Glutamatergic neuron (in vitro differentiated cells): ENCODE results near the gene ZNF526. TPM values are rescaled to one million over a fixed set of nuclear protein-coding genes. Genes with fewer than 3 reads are reported as not detected.
A peak's percentile ranks its signal among the peaks of the same experiment; 100 is the strongest.

Experiments used
- DNase-seq: peaks from one replicate; pipeline ENCODE4 v3.0.0; 2022
- H3K27ac Mint-ChIP-seq: one replicate; pipeline ENCODE4 v1.8.0; 2020; ENCODE audit warnings: mild to moderate bottlenecking, mixed read lengths, inconsistent platforms; ENCODE audit not compliant: unreplicated experiment
- H3K27me3 Mint-ChIP-seq: one replicate; pipeline ENCODE4 v1.8.0; 2020; ENCODE audit warnings: mild to moderate bottlenecking, moderate library complexity, mixed read lengths, inconsistent platforms; ENCODE audit not compliant: unreplicated experiment
- H3K36me3 Mint-ChIP-seq: one replicate; pipeline ENCODE4 v1.8.0; 2020; ENCODE audit warnings: mild to moderate bottlenecking, mixed read lengths, inconsistent platforms; ENCODE audit not compliant: unreplicated experiment
- H3K4me1 Mint-ChIP-seq: one replicate; pipeline ENCODE4 v1.8.0; 2020; ENCODE audit warnings: mild to moderate bottlenecking, low read depth, mixed read lengths, inconsistent platforms; ENCODE audit not compliant: unreplicated experiment
- H3K4me3 Mint-ChIP-seq: one replicate; pipeline ENCODE4 v1.8.0; 2020; ENCODE audit warnings: mild to moderate bottlenecking, mixed read lengths, inconsistent platforms; ENCODE audit not compliant: unreplicated experiment
- H3K9me3 Mint-ChIP-seq: one replicate; pipeline ENCODE4 v1.8.0; 2020; ENCODE audit warnings: mild to moderate bottlenecking, moderate library complexity, mixed read lengths, inconsistent platforms; ENCODE audit not compliant: unreplicated experiment
- long read RNA-seq: library from polyadenylated mRNA; unstranded; transcript quantifications from one replicate; pipeline ENCODE4 v2.0.0, GENCODE V29; 2020; ENCODE audit not compliant: unreplicated experiment
- total RNA-seq: library from RNA; stranded (reverse); fragmentation: NEBNext Ultra II Directional; extraction: Animal tissue kit (Norgen Biotek cat#: 25700); gene quantifications from one replicate; pipeline ENCODE4 v1.2.1, GENCODE V29; 2021; ENCODE audit not compliant: unreplicated experiment
- TF ChIP-seq, protein P1 (sequence below): fragments of 200-600 bp; sonication (generic); IDR thresholded peaks from one replicate; pipeline ENCODE4 v1.5.0; 2021; ENCODE audit not compliant: partially characterized antibody, unreplicated experiment

Gene ZNF526, protein sequence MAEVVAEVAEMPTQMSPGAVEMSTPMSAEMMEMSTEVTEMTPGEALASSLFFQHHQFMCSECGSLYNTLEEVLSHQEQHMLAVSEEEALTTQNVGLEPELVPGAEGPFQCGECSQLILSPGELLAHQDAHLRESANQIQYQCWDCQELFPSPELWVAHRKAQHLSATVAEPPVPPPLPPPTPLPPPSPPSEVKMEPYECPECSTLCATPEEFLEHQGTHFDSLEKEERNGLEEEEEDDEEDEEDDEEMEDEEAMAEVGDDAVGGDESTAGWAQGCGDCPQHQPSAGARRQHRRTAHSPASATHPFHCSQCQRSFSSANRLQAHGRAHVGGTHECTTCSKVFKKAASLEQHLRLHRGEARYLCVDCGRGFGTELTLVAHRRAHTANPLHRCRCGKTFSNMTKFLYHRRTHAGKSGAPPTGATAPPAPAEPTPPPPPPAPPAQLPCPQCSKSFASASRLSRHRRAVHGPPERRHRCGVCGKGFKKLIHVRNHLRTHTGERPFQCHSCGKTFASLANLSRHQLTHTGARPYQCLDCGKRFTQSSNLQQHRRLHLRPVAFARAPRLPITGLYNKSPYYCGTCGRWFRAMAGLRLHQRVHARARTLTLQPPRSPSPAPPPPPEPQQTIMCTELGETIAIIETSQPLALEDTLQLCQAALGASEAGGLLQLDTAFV
- 12.0 TPM for total RNA-seq
- long read RNA-seq, partial matches to known transcripts = 0 of 1 reads
- long read RNA-seq, other reads (novel, unspliced or antisense) = 1 of 1 reads

DNA sequence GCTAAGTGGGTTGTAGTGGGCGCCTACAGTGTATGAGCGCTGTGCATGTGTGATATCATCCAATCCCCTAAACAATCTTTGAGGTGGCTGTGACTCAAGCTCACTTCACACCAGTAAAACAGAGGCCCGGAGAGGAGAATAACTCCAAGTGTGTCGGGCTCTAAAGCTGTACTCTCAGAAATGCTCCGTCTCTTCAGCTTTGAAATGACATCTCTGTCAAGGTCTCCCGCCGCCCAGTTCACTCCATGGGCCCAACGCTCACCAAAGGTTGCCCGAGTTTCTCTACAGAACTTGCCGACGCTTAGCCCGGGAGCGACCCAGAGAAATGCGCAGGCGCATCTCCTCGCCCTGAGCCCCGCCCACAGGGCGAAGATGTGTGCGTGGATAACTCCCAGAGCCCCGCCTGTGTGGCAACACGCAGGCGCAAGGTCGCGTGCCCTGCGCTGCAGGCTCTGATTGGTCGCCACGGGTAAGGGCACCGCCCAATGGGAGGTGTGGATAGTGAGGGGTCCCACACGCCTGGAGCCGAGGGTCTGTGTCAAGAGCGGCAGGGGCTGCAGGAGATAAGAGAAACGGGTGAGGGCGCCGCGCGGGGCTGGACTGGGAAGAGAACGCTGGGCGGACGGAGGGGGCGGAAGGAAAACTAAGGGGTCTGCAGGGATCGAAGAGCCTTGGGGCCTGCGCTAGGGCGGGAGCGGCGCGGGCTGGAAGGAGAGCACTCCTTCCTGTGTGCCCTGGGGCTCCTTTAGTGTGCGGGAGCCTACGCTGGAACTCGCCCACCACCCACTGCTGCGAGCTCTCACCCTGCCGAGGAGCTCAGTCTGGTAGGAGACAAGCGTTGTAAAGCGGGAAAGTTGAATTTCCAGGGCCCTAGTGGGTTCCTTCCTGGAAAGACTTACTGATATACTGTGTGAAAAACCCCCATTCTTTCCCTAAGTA lies at the start of gene ZNF526:
ZNF526 (plus strand) TSS at position 501 of the 939 bp plus-strand sequence. CDS start 4,092 bp downstream, outside the sequence.
- H3K4me1 Mint-ChIP-seq = peaks cover 15% of the 10 kb centered on the region
- peak within 1 kb of the TSS; percentile 98 for H3K4me3 Mint-ChIP-seq
- DNase-seq = peak; percentile 98
- peaks cover 6% of the 10 kb centered on the region for H3K27me3 Mint-ChIP-seq
- TF ChIP-seq, protein P1, sequence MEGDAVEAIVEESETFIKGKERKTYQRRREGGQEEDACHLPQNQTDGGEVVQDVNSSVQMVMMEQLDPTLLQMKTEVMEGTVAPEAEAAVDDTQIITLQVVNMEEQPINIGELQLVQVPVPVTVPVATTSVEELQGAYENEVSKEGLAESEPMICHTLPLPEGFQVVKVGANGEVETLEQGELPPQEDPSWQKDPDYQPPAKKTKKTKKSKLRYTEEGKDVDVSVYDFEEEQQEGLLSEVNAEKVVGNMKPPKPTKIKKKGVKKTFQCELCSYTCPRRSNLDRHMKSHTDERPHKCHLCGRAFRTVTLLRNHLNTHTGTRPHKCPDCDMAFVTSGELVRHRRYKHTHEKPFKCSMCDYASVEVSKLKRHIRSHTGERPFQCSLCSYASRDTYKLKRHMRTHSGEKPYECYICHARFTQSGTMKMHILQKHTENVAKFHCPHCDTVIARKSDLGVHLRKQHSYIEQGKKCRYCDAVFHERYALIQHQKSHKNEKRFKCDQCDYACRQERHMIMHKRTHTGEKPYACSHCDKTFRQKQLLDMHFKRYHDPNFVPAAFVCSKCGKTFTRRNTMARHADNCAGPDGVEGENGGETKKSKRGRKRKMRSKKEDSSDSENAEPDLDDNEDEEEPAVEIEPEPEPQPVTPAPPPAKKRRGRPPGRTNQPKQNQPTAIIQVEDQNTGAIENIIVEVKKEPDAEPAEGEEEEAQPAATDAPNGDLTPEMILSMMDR = peak; percentile 10
- peak within 1 kb of the TSS; percentile 94 for H3K27ac Mint-ChIP-seq
- H3K9me3 Mint-ChIP-seq = peaks cover 14% of the 10 kb centered on the region
- H3K36me3 Mint-ChIP-seq = no peaks in the 10 kb centered on the region

DNA sequence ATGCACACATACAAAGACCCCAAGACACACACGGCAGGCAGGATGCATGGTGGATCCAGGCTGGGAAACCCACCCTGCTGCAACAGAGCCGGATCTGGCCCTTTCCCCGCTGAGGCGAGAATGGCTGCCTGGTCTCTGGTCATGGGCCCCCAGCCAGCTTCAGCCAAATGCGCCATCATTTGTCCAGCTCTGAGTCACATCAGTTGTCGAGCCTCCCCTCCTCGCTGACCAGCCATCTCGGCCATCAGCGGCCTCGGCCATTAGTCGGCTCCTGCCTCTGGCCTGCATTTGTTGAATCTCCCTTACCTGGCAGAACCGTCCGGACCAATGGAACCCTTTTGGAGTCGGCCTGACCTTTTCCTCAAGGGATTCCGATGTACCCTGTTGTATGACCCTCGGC lies 49.4 kb upstream of the ZNF526 start:
- no peaks in the 10 kb centered on the region for H3K36me3 Mint-ChIP-seq
- DNase-seq = no peak
- TF ChIP-seq, protein P1 = no peak
- H3K27me3 Mint-ChIP-seq = peaks cover 22% of the 10 kb centered on the region
- peak overlapping the region; percentile 100 for H3K4me3 Mint-ChIP-seq
- peaks cover 41% of the 10 kb centered on the region for H3K9me3 Mint-ChIP-seq
- H3K27ac Mint-ChIP-seq = peak overlapping the region; percentile 95
- H3K4me1 Mint-ChIP-seq = peaks cover 67% of the 10 kb centered on the region

DNA sequence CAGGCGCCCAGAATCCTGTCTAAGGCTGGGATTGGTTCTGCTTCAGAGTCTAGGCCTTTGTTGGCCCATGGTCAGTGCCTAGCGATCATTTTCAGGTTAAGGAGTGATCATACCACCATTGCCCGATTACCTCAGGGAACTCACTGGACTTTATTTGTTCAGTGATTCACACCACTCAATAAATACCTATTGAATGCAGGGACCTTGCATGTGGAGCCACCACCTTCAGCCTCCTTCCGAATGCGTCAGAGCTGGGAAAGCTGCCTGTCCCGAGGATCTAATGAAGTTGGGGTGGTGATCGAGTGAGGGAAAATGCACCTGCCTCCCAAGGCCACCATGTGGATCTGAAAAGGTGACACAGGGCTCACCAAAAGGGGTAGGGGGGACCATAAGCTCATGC lies 47.9 kb upstream of the ZNF526 start:
- peak overlapping the region; percentile 100 for H3K4me3 Mint-ChIP-seq
- peaks cover 28% of the 10 kb centered on the region for H3K27me3 Mint-ChIP-seq
- H3K4me1 Mint-ChIP-seq = peaks cover 67% of the 10 kb centered on the region
- no peak for DNase-seq
- TF ChIP-seq, protein P1 = no peak
- no peaks in the 10 kb centered on the region for H3K36me3 Mint-ChIP-seq
- peaks cover 45% of the 10 kb centered on the region for H3K9me3 Mint-ChIP-seq
- H3K27ac Mint-ChIP-seq = peak overlapping the region; percentile 95

DNA sequence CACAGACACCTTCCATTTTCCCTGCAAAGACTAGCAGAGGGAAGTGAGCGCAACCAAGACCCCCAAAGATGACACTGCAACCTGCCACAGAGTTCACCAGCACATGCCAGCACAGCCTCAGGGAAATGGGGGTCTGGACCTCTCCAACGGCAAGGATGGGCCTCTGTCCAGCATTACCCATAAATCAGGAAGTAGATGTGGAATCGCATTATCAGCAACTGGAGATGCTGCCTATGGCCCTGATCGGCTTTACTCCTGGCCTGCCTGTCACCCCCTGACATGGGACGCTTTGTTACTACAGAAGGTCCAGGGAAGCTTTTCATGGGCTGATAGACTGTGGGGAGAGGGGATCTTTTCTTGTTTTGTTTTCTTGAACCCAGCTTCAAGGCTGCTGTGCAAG lies 46.4 kb upstream of the ZNF526 start:
- no peak for DNase-seq
- peaks cover 61% of the 10 kb centered on the region for H3K4me1 Mint-ChIP-seq
- H3K27me3 Mint-ChIP-seq = peaks cover 24% of the 10 kb centered on the region
- peak overlapping the region; percentile 100 for H3K27ac Mint-ChIP-seq
- peaks cover 41% of the 10 kb centered on the region for H3K9me3 Mint-ChIP-seq
- no peaks in the 10 kb centered on the region for H3K36me3 Mint-ChIP-seq
- peak overlapping the region; percentile 100 for H3K4me3 Mint-ChIP-seq
- TF ChIP-seq, protein P1 = no peak
